ENCODE results near the gene ANKRD18B.
A peak's percentile ranks its signal among the peaks of the same experiment; 100 is the strongest.
"Not testable (repeated sequence)": the region's sequence is repeated elsewhere in the genome, so short reads cannot be mapped to it uniquely, and the experiment has no call there.

The ANKRD18B gene

DNA sequence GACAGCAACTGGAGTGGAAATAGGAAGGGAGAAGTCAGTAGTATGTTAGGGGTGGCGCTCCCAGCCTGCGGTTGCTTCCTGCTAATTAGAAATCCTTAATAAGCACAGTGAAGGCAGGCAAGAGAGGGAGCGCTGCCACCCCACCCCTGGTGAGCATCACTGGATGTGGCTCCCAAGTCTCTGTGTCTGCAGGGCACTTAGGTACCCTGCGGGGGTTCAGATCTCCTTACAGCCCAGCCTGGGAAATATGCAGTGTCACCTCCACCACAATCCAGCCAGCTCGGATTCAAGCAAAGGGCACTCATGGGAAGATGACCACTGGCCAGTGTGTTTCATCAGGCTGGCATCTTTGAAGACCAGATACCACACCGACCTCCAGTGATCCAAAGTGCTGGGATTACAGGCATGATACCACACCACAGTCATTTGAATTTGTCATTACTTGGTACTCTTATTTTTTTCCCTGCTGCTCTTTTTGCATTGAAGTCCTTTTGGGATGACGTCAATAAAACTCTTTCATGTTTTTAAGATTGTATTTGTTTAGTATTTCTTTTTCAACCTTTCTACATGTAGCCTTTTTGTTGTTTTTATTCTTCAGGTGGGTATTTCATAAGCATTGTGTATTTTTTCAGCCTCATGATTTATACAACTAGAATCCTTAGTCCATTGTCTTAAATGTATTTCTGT is 90.1 kb downstream of the ANKRD18B start:
- DNase-seq = no peak

DNA sequence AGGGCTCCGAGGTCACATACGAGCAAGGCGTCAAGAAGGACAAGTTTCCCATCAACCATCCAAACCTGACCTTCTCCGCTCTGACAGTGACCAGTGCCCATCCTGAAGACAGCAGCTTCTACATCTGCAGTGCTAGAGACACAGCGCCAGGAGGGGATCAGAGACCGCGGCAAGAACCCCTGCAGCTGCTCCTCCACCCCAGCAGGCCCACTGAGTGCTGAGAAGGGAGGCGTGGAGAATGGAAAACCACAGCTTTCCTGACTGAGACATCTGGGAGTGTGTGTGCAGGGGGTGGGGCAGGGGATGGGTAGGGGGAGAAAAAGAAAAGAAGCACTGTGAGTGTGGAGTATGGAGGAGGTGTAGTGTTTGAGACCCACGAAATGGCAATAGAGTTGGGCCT is 94.3 kb downstream of the ANKRD18B start:
- DNase-seq = not testable (repeated sequence)

DNA sequence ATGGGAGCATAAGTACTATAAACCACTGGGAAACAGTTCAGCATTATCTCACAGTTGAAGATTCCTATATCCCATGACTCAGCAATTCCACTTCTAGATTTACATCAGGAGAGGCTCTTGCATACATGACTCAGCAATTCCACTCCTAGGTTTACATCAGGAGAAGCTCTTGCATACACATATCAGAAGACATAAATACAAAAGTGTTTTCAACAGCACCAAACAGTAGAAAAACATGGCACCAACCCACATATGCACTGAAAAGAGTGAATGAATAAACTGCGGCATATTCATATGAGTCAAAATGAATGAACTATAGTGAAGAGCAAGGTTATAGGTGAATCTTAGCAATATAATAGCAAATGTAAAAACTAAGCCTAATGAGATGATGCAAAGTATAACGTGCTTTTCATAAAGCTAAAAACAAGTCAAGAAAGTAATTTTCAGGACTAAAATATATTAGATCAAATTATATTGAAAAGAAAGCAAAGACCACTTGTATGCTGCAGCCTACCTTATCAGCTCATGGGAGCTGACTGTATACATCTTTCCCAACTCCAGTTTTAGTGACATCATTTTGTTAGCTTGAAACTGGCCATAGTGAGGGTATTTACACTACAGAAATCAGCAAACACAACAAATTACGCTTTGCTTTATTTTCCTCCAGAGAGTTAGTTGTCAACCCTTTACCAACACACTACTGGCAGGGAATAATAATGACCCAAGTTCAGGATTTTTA is 95.8 kb downstream of the ANKRD18B start:
- DNase-seq = peak; percentile 93

DNA sequence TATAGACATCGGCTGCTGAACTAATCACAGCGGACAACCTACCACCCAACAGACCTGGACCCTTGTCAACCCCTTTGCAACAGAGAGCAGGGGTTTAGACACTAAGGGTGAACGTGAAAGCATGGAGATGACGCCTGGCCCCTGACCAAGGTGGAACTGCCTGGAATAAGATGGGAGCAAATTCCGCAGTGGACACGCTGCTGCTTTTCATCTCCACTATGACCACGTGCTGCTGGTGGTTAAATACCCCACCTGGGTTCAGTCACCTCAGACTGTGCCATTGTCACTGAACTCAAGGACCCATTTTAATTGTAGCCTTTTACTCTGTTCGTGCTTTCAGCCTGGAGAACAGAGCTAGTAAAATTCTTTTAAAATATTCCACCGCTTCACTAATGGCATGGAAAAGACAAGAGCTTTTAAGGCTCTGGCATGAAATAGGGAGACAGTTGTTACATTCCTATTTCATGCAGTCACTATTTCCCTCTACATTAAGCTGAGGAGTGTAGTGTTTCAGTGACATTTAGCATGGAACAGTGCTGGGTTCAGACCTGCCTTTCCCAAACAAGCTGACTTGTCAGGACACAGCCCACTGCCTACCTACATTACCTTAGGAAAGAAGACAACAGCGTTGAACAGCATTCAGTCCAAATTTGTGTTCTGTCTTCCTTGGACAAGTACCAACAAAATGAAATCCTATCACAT is 96.8 kb downstream of the ANKRD18B start:
- DNase-seq = peak; percentile 84

Measured in fibroblast of skin of abdomen (primary cell).